Mononuclear cell (primary cell): ENCODE results near the gene CHM. TPM values are rescaled to one million over a fixed set of nuclear protein-coding genes. Genes with fewer than 3 reads are reported as not detected.
"Not testable (repeated sequence)": the region's sequence is repeated elsewhere in the genome, so short reads cannot be mapped to it uniquely, and the experiment has no call there.

ENCODE experiments used
- H3K27me3 ChIP-seq: 2 replicates; pipeline ENCODE4 v1.6.0; 2011; ENCODE audit warnings: low read length, control low read depth; ENCODE audit not compliant: insufficient read depth
- H3K4me1 ChIP-seq: 2 replicates; pipeline ENCODE4 v1.5.1; 2011; ENCODE audit warnings: mild to moderate bottlenecking, low read length, control low read depth; ENCODE audit not compliant: insufficient read depth
- H3K4me3 ChIP-seq: 2 replicates; pipeline ENCODE4 v1.5.1; 2011; ENCODE audit warnings: mild to moderate bottlenecking, low read length, moderate library complexity
- H3K9me3 ChIP-seq: 2 replicates; pipeline ENCODE4 v1.5.1; 2011; ENCODE audit warnings: low read depth, mild to moderate bottlenecking, control low read depth, low read length
- total RNA-seq: library from RNA; depleted of rRNA; stranded (reverse); fragments of >200 nt; gene quantifications from one replicate; pipeline ENCODE4 v1.2.3, GENCODE V29; 2012

CHM gene, protein sequence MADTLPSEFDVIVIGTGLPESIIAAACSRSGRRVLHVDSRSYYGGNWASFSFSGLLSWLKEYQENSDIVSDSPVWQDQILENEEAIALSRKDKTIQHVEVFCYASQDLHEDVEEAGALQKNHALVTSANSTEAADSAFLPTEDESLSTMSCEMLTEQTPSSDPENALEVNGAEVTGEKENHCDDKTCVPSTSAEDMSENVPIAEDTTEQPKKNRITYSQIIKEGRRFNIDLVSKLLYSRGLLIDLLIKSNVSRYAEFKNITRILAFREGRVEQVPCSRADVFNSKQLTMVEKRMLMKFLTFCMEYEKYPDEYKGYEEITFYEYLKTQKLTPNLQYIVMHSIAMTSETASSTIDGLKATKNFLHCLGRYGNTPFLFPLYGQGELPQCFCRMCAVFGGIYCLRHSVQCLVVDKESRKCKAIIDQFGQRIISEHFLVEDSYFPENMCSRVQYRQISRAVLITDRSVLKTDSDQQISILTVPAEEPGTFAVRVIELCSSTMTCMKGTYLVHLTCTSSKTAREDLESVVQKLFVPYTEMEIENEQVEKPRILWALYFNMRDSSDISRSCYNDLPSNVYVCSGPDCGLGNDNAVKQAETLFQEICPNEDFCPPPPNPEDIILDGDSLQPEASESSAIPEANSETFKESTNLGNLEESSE
- 5.0 TPM for total RNA-seq

GRCh38 chrX:86047174-86047935 is at the start of gene CHM:
CHM (minus strand) TSS chrX:86047558; CDS start chrX:86047532, 26 bp downstream.
- peaks cover 6% of the 10 kb centered on the region for H3K4me1 ChIP-seq
- peak within 1 kb of the TSS; percentile 56 for H3K4me3 ChIP-seq
- no peaks in the 10 kb centered on the region for H3K9me3 ChIP-seq
- no peaks in the 10 kb centered on the region for H3K27me3 ChIP-seq

GRCh38 chrX:86078650-86079049 is 31.3 kb upstream of the CHM start:
- Histone ChIP-seq H3K4me1 (no peaks in the 10 kb centered on the region), H3K27me3 (no peaks in the 10 kb centered on the region), H3K9me3 (no peaks in the 10 kb centered on the region), H3K4me3 (no peak overlapping the region)

DNA sequence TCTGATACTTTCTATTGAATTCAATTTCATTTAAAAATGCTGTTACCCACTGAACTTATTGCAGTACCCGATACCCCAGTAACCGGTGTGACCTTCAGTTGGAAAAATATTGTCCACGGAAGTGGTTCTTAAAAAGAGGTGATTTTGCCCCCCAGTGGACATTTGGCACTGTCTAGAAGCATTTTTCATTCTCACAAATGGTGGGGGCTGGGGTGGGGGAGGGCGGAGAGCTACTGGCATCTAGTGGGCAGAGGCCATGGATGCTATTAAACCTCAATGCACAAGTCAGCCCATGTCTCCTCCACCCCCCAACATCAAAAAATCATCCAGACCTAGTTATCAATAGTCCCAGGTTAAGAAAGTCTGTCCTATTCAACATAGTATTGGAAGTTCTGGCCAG is 19.6 kb upstream of the CHM start:
- Histone ChIP-seq H3K27me3 (no peaks in the 10 kb centered on the region), H3K4me3 (no peak overlapping the region), H3K4me1 (no peaks in the 10 kb centered on the region), H3K9me3 (no peaks in the 10 kb centered on the region)

DNA sequence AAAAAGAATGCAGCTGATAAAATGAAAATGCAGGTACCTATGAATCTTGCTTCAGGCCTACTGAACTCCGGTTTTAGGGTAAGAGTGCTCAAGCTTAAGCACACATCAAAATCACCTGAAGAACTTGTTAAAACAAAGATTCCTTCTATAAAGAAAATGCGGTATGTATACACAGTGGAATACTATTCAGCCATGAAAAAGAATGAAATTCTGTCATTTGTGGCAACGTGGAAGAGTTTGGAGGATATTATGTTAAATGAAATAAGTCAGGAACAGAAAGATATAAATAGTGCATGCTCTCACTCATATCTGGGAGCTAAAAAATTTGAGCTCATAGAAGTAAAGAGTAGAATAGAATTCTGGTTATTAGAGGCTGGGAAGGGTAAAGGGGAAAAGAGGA is 14.0 kb upstream of the CHM start:
- no peaks in the 10 kb centered on the region for H3K4me1 ChIP-seq
- no peak overlapping the region for H3K4me3 ChIP-seq
- H3K9me3 ChIP-seq = no peaks in the 10 kb centered on the region
- H3K27me3 ChIP-seq = no peaks in the 10 kb centered on the region

- Histone ChIP-seq H3K27me3 (no peaks in the 10 kb centered on the region), H3K4me3 (no peak overlapping the region), H3K4me1 (no peaks in the 10 kb centered on the region), H3K9me3 (no peaks in the 10 kb centered on the region)
These were observed 4.4 kb upstream of the CHM start for GRCh38 chrX:86051741-86052140.

DNA sequence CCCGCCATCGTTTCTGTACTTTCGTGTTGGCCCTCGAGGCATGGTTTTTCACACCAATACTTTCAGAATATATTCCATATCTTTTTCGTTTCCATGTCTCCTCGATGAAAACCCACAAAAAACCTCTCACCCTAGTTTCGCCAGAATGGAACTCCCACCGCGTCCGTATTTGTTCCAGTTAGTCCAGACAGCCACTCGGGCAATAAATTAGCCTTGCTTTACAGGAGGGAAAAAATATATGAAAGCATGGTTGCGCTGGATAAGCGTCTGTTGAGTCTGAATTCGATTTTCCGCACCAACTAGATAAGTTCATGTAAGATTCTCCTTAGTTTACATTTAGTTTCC is 550 bp upstream of the CHM start:
- H3K27me3 ChIP-seq = no peaks in the 10 kb centered on the region
- H3K9me3 ChIP-seq = no peaks in the 10 kb centered on the region
- H3K4me3 ChIP-seq = peak overlapping the region; percentile 56
- H3K4me1 ChIP-seq = peaks cover 6% of the 10 kb centered on the region

- H3K9me3 ChIP-seq = no peaks in the 10 kb centered on the region
- H3K4me3 ChIP-seq = no peak overlapping the region
- H3K4me1 ChIP-seq = peaks cover 6% of the 10 kb centered on the region
- H3K27me3 ChIP-seq = no peaks in the 10 kb centered on the region
These were observed 3.1 kb downstream of the CHM start for GRCh38 chrX:86044216-86044615.

DNA sequence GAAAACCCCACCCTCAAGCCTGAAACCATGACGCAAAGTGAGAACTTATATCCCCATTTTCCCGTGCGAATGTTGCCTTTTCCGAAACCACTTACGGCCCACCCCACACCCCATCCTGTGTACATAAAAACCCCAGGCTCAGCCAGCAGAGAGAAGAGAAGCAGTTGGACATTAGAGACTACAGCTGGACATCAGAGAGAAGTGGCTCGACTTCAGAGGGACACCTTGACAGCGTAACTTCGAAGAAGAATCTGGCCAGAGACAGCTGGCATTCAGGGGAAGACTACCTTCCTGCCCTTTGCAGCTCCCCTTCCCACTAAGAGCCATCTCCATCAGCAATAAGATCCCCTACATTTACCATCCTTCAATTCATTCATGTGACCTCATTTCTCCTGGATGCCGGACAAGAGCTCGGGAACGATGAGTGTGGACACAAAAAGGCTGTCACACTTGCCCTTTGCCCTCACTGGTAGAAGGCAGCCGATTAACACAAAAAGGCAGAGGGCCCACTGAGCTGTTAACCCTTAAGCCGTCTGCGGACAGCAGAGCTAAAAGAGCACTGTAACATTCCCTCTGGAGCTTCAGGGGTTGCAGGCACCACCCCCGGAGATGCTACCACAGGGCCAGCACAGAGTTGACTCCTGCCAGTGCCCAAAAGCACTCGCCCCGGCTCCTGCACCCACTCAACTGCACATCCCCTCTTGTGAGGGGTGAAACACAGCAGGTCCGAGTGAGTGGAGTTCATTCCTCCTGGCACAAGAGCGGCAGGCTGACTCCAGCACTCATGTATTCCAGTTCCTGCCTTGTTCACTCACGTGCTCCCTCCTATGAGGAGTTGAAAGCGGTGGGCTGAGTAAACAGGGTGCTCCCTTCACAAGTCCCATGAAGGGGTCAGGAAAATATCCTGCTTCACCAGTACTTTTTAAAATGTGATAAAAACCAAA is 7.5 kb downstream of the CHM start:
- no peaks in the 10 kb centered on the region for H3K4me1 ChIP-seq
- H3K27me3 ChIP-seq = no peaks in the 10 kb centered on the region
- no peaks in the 10 kb centered on the region for H3K9me3 ChIP-seq
- H3K4me3 ChIP-seq = no peak overlapping the region

DNA sequence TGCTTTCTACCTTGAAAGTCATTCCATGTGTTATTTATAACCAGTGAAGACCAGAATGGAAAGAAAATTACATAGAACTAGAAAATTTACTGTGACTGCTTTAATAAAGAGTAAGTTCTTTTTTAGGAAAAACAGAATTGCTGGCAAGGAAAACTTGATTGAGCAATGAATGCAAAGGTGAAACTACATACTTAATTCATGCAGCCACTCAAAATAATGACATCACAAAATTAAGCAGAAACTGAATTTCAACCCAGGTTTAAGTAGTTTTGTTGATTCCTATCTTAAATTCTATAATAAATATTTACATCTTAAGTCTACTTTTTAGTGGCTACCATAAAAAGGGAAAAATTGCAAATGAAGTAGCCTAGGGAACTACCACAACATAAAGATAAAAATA is 14.0 kb downstream of the CHM start:
- no peak overlapping the region for H3K4me3 ChIP-seq
- no peaks in the 10 kb centered on the region for H3K4me1 ChIP-seq
- H3K9me3 ChIP-seq = no peaks in the 10 kb centered on the region
- H3K27me3 ChIP-seq = no peaks in the 10 kb centered on the region

DNA sequence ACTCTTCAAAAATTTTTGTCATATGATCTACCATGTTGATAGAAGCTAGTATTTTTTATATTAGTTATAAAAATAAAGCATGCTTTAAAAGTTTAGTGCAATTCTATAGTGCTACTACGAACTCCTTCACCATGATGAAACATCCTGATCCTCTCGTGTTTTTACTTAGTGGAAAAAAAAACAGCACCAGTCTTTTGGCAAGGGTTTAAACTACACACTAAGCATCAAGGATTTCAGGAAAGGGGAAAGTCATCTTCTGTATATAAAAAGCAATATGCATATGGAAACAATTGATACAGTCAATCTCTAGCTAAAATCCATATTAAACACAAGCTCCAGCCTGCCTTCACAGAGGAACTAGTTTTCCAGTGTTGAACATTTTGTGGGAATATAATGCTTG is 18.7 kb downstream of the CHM start:
- no peak overlapping the region for H3K4me3 ChIP-seq
- no peaks in the 10 kb centered on the region for H3K27me3 ChIP-seq
- H3K9me3 ChIP-seq = no peaks in the 10 kb centered on the region
- no peaks in the 10 kb centered on the region for H3K4me1 ChIP-seq

DNA sequence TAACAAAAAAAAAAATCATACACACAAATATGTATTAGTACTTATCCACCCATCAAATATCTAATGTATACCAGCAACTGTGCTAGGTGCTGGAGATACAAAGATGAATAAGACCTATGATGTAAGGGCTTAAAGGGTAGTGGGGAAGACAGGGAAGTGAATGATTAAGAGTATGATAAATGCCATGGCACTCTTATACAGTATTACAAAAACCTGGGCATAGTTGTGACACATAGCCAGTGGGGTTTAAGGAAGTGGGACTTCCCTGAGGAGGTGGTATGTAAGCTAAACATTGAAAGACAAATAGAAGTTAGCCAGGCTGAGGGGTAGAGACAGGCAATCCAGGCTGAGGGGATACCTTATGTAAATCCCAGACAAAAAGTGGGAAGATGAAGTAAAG is 23.5 kb downstream of the CHM start:
- no peaks in the 10 kb centered on the region for H3K9me3 ChIP-seq

DNA sequence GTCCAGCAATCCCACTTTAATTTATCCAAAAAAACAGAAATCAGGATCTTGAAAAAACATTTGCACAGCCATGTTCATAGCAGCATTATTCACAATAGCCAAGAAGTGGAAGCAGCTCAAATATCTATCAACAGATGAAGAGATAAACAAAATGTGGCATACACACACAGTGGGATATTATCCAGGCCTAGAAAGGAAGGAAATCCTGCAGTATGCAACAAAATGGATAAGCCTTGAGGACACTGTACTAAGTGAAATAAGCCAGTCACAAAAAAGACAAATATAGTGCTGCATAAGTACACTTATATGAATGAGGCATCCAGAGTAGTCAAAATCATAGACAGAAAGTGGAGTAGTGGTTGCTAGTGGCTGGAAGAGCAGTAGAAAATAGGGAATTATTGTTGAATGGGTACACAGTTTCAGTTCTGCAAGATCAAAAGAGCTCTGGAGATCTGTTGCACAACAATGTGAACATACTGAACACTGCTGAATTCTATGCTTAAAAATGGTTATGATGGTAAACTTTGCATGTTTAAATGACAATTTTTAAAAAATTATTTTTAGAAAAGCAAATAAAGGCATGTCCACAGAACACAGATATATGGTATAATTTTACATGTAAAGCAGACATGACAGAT is 25.6 kb downstream of the CHM start:
- Histone ChIP-seq H3K4me3 (no peak overlapping the region), H3K9me3 (no peaks in the 10 kb centered on the region), H3K4me1 (no peaks in the 10 kb centered on the region), H3K27me3 (no peaks in the 10 kb centered on the region)

More for the DNA sequence above, 23.5 kb downstream of the CHM start:
- Histone ChIP-seq H3K4me3 (no peak overlapping the region), H3K27me3 (no peaks in the 10 kb centered on the region), H3K4me1 (no peaks in the 10 kb centered on the region)

DNA sequence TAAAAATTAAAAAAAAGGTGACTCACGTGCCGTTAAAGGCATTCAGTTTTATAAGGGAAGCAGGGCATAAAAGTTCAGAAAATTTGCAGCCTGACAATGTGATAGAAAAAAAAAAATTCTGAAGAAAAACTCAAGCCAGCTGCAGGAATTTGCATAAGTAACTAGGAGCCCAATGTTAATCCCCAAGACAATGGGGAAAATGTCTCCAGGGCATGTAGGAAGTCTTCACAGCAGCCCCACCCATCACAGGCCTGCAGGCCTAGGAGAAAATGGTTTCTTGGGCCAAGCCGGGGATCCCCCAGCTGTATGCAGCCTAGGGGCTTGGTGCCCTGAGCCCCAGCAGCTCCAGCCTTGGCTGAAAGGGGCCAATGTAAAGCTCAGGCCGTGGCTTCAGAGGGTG is 31.2 kb downstream of the CHM start:
- Histone ChIP-seq H3K4me1 (no peaks in the 10 kb centered on the region), H3K27me3 (no peaks in the 10 kb centered on the region), H3K4me3 (no peak overlapping the region), H3K9me3 (no peaks in the 10 kb centered on the region)

DNA sequence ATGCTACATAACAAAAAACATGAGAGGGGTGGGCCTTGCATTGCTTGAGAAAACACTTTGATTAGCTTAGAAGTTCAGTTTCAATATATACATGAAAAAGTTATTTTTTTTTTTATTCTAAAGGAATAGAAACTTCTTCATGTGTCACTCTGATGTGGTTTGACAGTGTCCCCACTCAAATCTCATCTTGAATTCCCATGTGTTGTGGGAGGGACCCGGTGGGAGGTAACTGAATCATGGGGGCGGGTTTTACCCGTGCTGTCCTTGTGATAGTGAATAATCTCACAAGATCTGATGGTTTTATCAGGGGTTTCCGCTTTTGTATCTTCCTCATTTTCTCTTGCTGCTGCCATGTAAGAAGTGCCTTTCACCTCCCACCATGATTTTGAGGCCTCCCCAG is 32.4 kb downstream of the CHM start:
- H3K4me1 ChIP-seq, H3K9me3 ChIP-seq, H3K4me3 ChIP-seq, H3K27me3 ChIP-seq: not testable (repeated sequence)
